ENCODE results near the gene NEMP1.
"Not testable (repeated sequence)": the region's sequence is repeated elsewhere in the genome, so short reads cannot be mapped to it uniquely, and the experiment has no call there.

NEMP1 gene

DNA sequence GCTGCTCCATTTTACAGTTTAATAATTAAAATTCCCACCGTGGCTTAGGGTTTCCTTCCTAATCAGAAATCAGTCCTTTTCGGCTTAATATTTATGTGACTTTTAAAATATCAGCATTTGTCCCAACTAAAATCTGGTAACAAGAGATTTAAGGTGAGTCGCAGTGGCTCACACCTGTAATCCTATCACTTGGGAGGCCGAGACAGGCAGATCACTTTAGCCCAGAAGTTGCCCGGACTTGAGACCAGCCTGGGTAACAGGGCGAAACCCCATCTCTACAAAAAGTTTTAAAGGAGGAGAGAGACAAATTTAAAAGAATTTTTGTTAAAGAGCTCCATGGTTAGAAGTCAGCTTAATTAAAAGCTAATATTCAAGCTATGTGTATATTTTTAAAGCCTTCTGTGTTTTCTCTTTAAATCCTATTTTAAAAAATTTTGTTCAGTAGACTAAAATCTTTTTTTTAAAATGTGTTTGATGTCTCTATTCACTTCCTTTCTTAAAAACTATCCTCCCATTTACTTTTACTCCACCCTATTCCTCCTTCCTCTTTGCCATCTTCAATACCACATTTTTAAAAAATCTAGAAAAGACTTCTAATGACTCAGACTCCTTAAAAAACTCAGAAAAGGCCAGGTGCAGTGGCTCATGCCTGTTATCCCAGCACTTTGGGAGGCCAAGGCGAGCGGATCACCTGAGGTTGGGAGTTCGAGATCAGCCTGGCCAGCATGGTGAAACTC is 58.4 kb downstream of the NEMP1 start:
- H3K36me3 ChIP-seq (ENCODE audit: insufficient read depth, low read length): no peaks in the 10 kb centered on the region
- H3K9me3 ChIP-seq (ENCODE audit: control insufficient read depth, insufficient read depth, low read length): no peaks in the 10 kb centered on the region
- no peak overlapping the region for H3K9ac ChIP-seq (ENCODE audit: low read depth, low read length)
- H3K4me1 ChIP-seq (ENCODE audit: insufficient read depth, low read length): peaks cover 6% of the 10 kb centered on the region; the same call in 1 of the 2 replicates

DNA sequence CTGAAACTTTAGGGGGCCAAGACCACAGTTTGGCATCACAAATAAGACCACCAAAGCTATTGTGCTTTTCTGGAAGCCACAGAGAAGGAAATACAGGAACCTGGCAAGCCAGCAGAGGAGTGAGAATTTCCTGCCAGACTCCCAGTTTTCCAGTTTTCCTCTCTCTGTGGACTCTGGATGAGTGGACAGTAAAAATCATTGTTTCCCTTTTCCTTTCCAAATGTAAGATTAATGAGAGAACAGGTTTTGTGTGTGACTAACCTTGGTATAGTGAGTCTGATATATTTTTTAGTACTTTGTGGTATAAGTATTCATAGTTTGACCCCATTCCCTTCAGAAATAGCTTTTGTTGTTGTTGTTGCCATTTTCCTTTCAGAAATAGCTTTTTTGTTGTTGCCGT is 59.7 kb downstream of the NEMP1 start:
- Histone ChIP-seq H3K36me3 (ENCODE audit: insufficient read depth, low read length) (no peaks in the 10 kb centered on the region), H3K9ac (ENCODE audit: low read depth, low read length) (no peak overlapping the region), H3K9me3 (ENCODE audit: control insufficient read depth, insufficient read depth, low read length) (no peaks in the 10 kb centered on the region), H3K4me1 (ENCODE audit: insufficient read depth, low read length) (peaks cover 6% of the 10 kb centered on the region; the same call in 1 of the 2 replicates)

- H3K9ac ChIP-seq (ENCODE audit: low read depth, low read length); H3K9me3 ChIP-seq (ENCODE audit: control insufficient read depth, insufficient read depth, low read length); H3K4me1 ChIP-seq (ENCODE audit: insufficient read depth, low read length); H3K36me3 ChIP-seq (ENCODE audit: insufficient read depth, low read length): not testable (repeated sequence)
Measured at GRCh38 chr12:57018353-57018752, 60.2 kb downstream of the NEMP1 start.

GRCh38 chr12:57016348-57016747 is 62.2 kb downstream of the NEMP1 start, which contains the start of gene TAC3:
Gene TAC3 (minus strand): TSS chr12:57016529. CDS start chr12:57015797, 732 bp downstream.
- Histone ChIP-seq H3K36me3 (ENCODE audit: insufficient read depth, low read length) (no peaks in the 10 kb centered on the region), H3K9me3 (ENCODE audit: control insufficient read depth, insufficient read depth, low read length) (no peaks in the 10 kb centered on the region), H3K9ac (ENCODE audit: low read depth, low read length) (peak within 1 kb of the TSS; percentile 32; the same call in 1 of the 2 replicates), H3K4me1 (ENCODE audit: insufficient read depth, low read length) (peaks cover 6% of the 10 kb centered on the region; the same call in 1 of the 2 replicates)

- Histone ChIP-seq H3K4me1 (ENCODE audit: insufficient read depth, low read length) (peaks cover 20% of the 10 kb centered on the region), H3K9ac (ENCODE audit: low read depth, low read length) (no peak overlapping the region), H3K36me3 (ENCODE audit: insufficient read depth, low read length) (no peaks in the 10 kb centered on the region), H3K9me3 (ENCODE audit: control insufficient read depth, insufficient read depth, low read length) (no peaks in the 10 kb centered on the region)
Measured at GRCh38 chr12:57012600-57013465, 65.8 kb downstream of the NEMP1 start.

- Histone ChIP-seq H3K9me3 (ENCODE audit: control insufficient read depth, insufficient read depth, low read length) (no peaks in the 10 kb centered on the region), H3K36me3 (ENCODE audit: insufficient read depth, low read length) (no peaks in the 10 kb centered on the region), H3K9ac (ENCODE audit: low read depth, low read length) (no peak overlapping the region), H3K4me1 (ENCODE audit: insufficient read depth, low read length) (peaks cover 20% of the 10 kb centered on the region)
Measured at GRCh38 chr12:57011438-57012424, 66.9 kb downstream of the NEMP1 start.

DNA sequence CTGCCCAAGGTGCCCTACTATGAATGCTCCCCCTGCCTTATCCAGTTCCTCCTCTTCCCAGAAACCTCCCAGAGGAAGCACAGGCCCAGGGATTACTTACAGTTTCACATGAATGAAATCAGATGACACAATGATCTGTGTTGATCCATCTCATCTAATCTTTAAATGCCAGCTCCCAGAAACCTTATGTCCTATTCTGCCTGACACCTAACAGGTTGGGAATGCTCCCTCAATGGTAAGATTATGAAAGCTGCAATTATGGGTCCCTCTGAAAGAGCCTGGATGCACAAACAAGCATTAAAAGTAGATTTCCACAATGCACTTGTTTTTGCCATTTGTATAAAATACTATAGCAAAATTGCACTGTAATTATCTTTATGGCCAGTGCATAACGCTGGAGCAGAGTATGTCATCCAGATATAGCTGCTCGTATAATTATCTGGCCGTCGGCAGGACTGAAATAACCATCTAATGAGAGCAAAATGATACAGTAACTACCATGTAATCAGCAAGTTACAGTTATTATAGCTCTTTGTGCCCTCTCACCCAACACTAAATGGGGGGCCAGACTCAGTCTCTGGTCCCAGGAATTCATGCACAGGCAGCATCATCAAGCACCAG is 67.9 kb downstream of the NEMP1 start:
- H3K9me3 ChIP-seq (ENCODE audit: control insufficient read depth, insufficient read depth, low read length): no peaks in the 10 kb centered on the region
- H3K4me1 ChIP-seq (ENCODE audit: insufficient read depth, low read length): peaks cover 15% of the 10 kb centered on the region
- H3K9ac ChIP-seq (ENCODE audit: low read depth, low read length): no peak overlapping the region
- no peaks in the 10 kb centered on the region for H3K36me3 ChIP-seq (ENCODE audit: insufficient read depth, low read length)

GRCh38 chr12:57009949-57010626 is 68.5 kb downstream of the NEMP1 start:
- no peak overlapping the region for H3K9ac ChIP-seq (ENCODE audit: low read depth, low read length)
- peaks cover 18% of the 10 kb centered on the region for H3K4me1 ChIP-seq (ENCODE audit: insufficient read depth, low read length)
- no peaks in the 10 kb centered on the region for H3K36me3 ChIP-seq (ENCODE audit: insufficient read depth, low read length)
- no peaks in the 10 kb centered on the region for H3K9me3 ChIP-seq (ENCODE audit: control insufficient read depth, insufficient read depth, low read length)

GRCh38 chr12:57008178-57008577 is 70.4 kb downstream of the NEMP1 start:
- H3K4me1 ChIP-seq (ENCODE audit: insufficient read depth, low read length): peaks cover 19% of the 10 kb centered on the region
- no peak overlapping the region for H3K9ac ChIP-seq (ENCODE audit: low read depth, low read length)
- H3K9me3 ChIP-seq (ENCODE audit: control insufficient read depth, insufficient read depth, low read length): no peaks in the 10 kb centered on the region
- peaks cover 3% of the 10 kb centered on the region; the same call in 1 of the 2 replicates for H3K36me3 ChIP-seq (ENCODE audit: insufficient read depth, low read length)

- Histone ChIP-seq H3K9ac (ENCODE audit: low read depth, low read length) (no peak overlapping the region), H3K4me1 (ENCODE audit: insufficient read depth, low read length) (peaks cover 19% of the 10 kb centered on the region), H3K36me3 (ENCODE audit: insufficient read depth, low read length) (peaks cover 3% of the 10 kb centered on the region; the same call in 1 of the 2 replicates), H3K9me3 (ENCODE audit: control insufficient read depth, insufficient read depth, low read length) (no peaks in the 10 kb centered on the region)
Measured at GRCh38 chr12:57006809-57007475, 71.6 kb downstream of the NEMP1 start.

DNA sequence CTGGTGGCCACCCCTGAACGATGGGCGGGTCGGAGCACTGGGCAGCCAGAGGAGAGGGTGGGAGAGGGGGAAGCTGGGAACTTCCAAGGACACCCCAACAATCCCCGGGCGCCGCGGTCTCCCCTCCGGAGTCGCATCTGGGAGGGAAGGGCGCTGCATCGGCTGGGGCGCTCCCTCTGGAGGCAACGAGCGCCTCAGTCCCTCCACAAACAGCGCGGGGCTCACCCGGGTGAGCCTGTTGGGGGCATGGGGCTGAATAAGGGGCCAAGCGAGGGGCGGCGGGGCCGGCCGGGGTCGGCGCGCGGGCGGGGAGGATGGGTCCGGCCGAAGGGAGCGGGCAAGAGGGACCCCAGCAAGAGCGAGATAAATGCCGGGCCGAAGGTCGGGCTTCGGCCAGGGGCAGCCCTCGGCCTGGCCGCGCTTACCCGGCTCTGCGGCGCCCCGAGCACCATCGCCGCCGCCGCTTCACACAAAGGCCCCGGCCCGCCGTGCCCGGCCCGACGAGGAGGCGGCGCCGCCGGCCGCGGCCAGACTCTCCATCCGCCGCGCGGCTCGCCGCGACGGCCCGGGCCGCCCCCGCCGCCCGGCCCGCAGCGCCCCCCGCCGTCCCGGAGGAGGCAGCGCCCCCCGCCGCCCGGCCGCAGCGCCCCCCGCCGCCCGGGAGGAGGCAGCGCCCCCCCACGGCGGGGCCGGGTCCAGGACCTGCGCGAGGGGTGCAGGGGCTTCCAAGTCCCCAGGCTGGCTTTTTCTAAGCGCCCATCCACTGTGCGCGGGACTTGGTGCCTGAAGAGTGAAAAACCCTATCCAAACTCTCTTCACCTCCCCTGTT is 72.4 kb downstream of the NEMP1 start, which contains the start of gene ZBTB39:
ZBTB39 (minus strand) TSS at position 567 of the 829 bp plus-strand sequence. CDS start 1,629 bp downstream, outside the sequence.
- Histone ChIP-seq H3K36me3 (ENCODE audit: insufficient read depth, low read length) (peaks cover 9% of the 10 kb centered on the region), H3K4me1 (ENCODE audit: insufficient read depth, low read length) (peaks cover 19% of the 10 kb centered on the region), H3K9ac (ENCODE audit: low read depth, low read length) (peak within 1 kb of the TSS; percentile 85), H3K9me3 (ENCODE audit: control insufficient read depth, insufficient read depth, low read length) (no peaks in the 10 kb centered on the region)

Measured in ES-I3 (cell line).